AG04449 (cell line): ENCODE data around the gene APOC4.

Experiments used
- CTCF ChIA-PET: fragments of 350-600 bp; formaldehyde crosslinking; extraction: SDS; loops from one replicate; lab custom pipeline; 2021; ENCODE audit warnings: antibody characterized with exemption; lab: Yijun Ruan, JAX
- POLR2A ChIA-PET: fragments of 400-600, 350-600 bp; formaldehyde crosslinking; extraction: SDS; loops from one replicate; lab custom pipeline; 2020; ENCODE audit warnings: antibody characterized with exemption, inconsistent platforms; lab: Yijun Ruan, JAX
- DNase-seq: peaks from one replicate; pipeline ENCODE4 v3.0.0-alpha.2; 2010; ENCODE audit warnings: low read depth, low spot score
- H3K4me3 ChIP-seq: 2 replicates; pipeline ENCODE4 v1.5.1; 2011; ENCODE audit warnings: low read depth, mild to moderate bottlenecking, control low read depth, low read length
- CTCF ChIP-seq: IDR thresholded peaks from one replicate; pipeline ENCODE4 v1.5.1; 2011; ENCODE audit warnings: mild to moderate bottlenecking, moderate library complexity, low read length, control low read depth, inconsistent platforms; ENCODE audit not compliant: insufficient read depth; ENCODE audit errors: missing control alignments

Gene APOC4

GRCh38 chr19:44958090-44958489, 16.1 kb downstream of the APOC4 start:
- no peak for DNase-seq
- ChIA-PET POLR2A (no interaction called here), CTCF (interaction anchor here (0.8 to 12.8 kb wide), 4 partner anchors 31 to 234 kb away, joined by 3 to 208 read pairs (median 5); partner anchors contain the start of gene APOE)
- H3K4me3 ChIP-seq = no peak overlapping the region
- TF ChIP-seq CTCF = no peak

GRCh38 chr19:44959691-44960090, 17.7 kb downstream of the APOC4 start:
- ChIA-PET CTCF (interaction anchor here (1.0 to 12.8 kb wide), 4 partner anchors 8 to 56 kb away, joined by 3 to 208 read pairs (median 6); partner anchors contain the start of gene APOE), POLR2A (interaction anchor here (0.6 kb wide), 1 partner anchor 17 kb away, joined by 3 read pairs; no protein-coding TSS in a partner anchor)
- no peak overlapping the region for H3K4me3 ChIP-seq
- no peak for TF ChIP-seq CTCF
- no peak for DNase-seq

- H3K4me3 ChIP-seq = no peak overlapping the region
- ChIA-PET CTCF (interaction anchor here (1.6 to 12.8 kb wide), 2 partner anchors 10 to 57 kb away, joined by 8 to 208 read pairs; partner anchors contain the start of gene APOE), POLR2A (no interaction called here)
Measured at GRCh38 chr19:44960906-44961728, 19.1 kb downstream of the APOC4 start.

GRCh38 chr19:44961821-44962220, 19.8 kb downstream of the APOC4 start:
- no peak overlapping the region for H3K4me3 ChIP-seq
- POLR2A ChIA-PET = no interaction called here
- no peak for TF ChIP-seq CTCF

More at GRCh38 chr19:44960906-44961728, 19.1 kb downstream of the APOC4 start:
- no peak for DNase-seq
- no peak for TF ChIP-seq CTCF

GRCh38 chr19:44968118-44968517, 26.1 kb downstream of the APOC4 start:
- no peak for DNase-seq
- no peak for TF ChIP-seq CTCF
- H3K4me3 ChIP-seq = no peak overlapping the region
- CTCF ChIA-PET = interaction anchor here (1.1 to 1.6 kb wide), 3 partner anchors 16 to 64 kb away, joined by 3 to 6 read pairs (median 4); no protein-coding TSS in a partner anchor
- POLR2A ChIA-PET = interaction anchor here (0.7 kb wide), 1 partner anchor 14 kb away, joined by 3 read pairs; no protein-coding TSS in a partner anchor

More at GRCh38 chr19:44961821-44962220, 19.8 kb downstream of the APOC4 start:
- DNase-seq = no peak
- CTCF ChIA-PET = no interaction called here

- CTCF ChIA-PET = interaction anchor here (1.6 kb wide), 1 partner anchor 21 kb away, joined by 6 read pairs; no protein-coding TSS in a partner anchor
- no peak for DNase-seq
- no peak overlapping the region for H3K4me3 ChIP-seq
- POLR2A ChIA-PET = no interaction called here
- TF ChIP-seq CTCF = no peak
Measured at GRCh38 chr19:44968670-44969069, 26.6 kb downstream of the APOC4 start.
